ENCODE results near the gene KITLG. TPM values are rescaled to one million over a fixed set of nuclear protein-coding genes. Genes with fewer than 3 reads are reported as not detected.
"Not testable (repeated sequence)": the region's sequence is repeated elsewhere in the genome, so short reads cannot be mapped to it uniquely, and the experiment has no call there.

Gene KITLG
- total RNA-seq, 1 donor from 2014 or later: 28.3 TPM

- Mint-ChIP-seq H3K27ac (ENCODE audit: unreplicated experiment) (no peak overlapping the region), H3K4me1 (ENCODE audit: unreplicated experiment) (no peaks in the 10 kb centered on the region), H3K9me3 (ENCODE audit: unreplicated experiment) (no peaks in the 10 kb centered on the region), H3K36me3 (ENCODE audit: low read depth, unreplicated experiment) (peaks cover 15% of the 10 kb centered on the region), H3K27me3 (ENCODE audit: unreplicated experiment) (no peaks in the 10 kb centered on the region), H3K4me3 (ENCODE audit: unreplicated experiment) (no peak overlapping the region)
- DNase-seq (ENCODE audit: low spot score): no peak
- TF ChIP-seq CTCF (IDR thresholded peaks at IDR 0.05; ENCODE audit: unreplicated experiment): no peak
Observed at GRCh38 chr12:88469154-88469553, 111.1 kb downstream of the KITLG start.

DNA sequence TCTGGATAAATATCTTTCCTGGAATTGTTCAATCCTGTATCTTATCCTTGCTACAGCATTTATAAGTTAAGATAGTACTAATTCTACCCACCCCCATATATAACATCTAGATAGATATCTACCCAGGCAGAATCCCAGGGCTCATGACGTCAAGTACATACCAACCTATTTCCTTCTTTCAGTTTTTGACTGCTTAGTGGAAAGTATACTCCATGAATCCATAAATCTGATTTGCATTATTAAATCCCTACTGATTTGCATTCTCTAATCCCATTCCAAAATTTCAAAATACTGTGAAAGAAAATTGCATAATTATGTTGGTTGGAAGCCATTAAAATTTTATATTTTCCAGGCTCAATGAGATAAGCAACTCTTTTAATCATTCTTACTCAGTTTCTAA, 111.7 kb downstream of the KITLG start:
- Mint-ChIP-seq H3K9me3 (ENCODE audit: unreplicated experiment) (no peaks in the 10 kb centered on the region), H3K4me1 (ENCODE audit: unreplicated experiment) (no peaks in the 10 kb centered on the region), H3K4me3 (ENCODE audit: unreplicated experiment) (no peak overlapping the region), H3K36me3 (ENCODE audit: low read depth, unreplicated experiment) (peaks cover 15% of the 10 kb centered on the region), H3K27ac (ENCODE audit: unreplicated experiment) (no peak overlapping the region), H3K27me3 (ENCODE audit: unreplicated experiment) (no peaks in the 10 kb centered on the region)
- TF ChIP-seq CTCF (IDR thresholded peaks at IDR 0.05; ENCODE audit: unreplicated experiment): no peak
- no peak for DNase-seq (ENCODE audit: low spot score)

DNA sequence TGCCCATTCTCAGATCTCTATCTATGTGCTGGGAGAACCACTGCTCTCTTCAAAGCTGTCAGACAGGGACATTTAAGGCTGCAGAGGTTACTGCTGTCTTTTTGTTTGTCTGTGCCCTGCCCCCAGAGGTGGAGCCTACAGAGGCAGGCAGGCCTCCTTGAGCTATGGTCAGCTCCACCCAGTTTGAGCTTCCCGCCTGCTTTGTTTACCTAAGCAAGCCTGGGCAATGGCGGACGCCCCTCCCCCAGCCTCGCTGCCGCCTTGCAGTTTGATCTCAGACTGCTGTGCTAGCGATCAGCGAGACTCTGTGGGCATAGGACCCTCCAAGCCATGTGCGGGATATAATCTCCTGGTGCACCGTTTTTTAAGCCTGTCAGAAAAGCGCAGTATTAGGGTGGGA, 113.6 kb downstream of the KITLG start:
- not testable (repeated sequence) for H3K4me3 Mint-ChIP-seq (ENCODE audit: unreplicated experiment); H3K27me3 Mint-ChIP-seq (ENCODE audit: unreplicated experiment); H3K9me3 Mint-ChIP-seq (ENCODE audit: unreplicated experiment); DNase-seq (ENCODE audit: low spot score); H3K4me1 Mint-ChIP-seq (ENCODE audit: unreplicated experiment); H3K27ac Mint-ChIP-seq (ENCODE audit: unreplicated experiment)
- H3K36me3 Mint-ChIP-seq (ENCODE audit: low read depth, unreplicated experiment): peaks cover 15% of the 10 kb centered on the region

GRCh38 chr12:88458327-88458726, 121.9 kb downstream of the KITLG start:
- H3K4me3 Mint-ChIP-seq (ENCODE audit: unreplicated experiment): no peak overlapping the region
- H3K36me3 Mint-ChIP-seq (ENCODE audit: low read depth, unreplicated experiment): no peaks in the 10 kb centered on the region
- DNase-seq (ENCODE audit: low spot score): no peak
- no peaks in the 10 kb centered on the region for H3K9me3 Mint-ChIP-seq (ENCODE audit: unreplicated experiment)
- H3K27ac Mint-ChIP-seq (ENCODE audit: unreplicated experiment): no peak overlapping the region
- H3K27me3 Mint-ChIP-seq (ENCODE audit: unreplicated experiment): peaks cover 2% of the 10 kb centered on the region
- no peaks in the 10 kb centered on the region for H3K4me1 Mint-ChIP-seq (ENCODE audit: unreplicated experiment)
- no peak for TF ChIP-seq CTCF (IDR thresholded peaks at IDR 0.05; ENCODE audit: unreplicated experiment)

DNA sequence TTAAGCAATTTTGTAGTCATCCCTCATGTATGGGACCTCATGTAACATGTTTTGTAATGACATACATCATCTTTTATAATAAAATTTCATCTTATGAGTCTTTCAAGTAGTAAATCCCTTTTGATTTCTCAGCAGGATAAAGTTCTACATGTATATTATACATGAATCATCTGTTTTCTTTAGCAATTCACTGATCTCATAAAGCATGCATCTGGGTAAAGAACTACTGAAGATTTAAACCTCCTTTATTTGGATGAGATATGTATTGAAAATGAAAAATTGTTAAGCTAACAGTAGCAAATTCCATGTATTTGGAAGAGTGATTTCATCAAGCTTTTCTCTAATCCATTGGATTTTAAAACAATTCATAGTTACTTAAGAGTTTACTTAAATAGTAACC, 126.9 kb downstream of the KITLG start:
- no peaks in the 10 kb centered on the region for H3K9me3 Mint-ChIP-seq (ENCODE audit: unreplicated experiment)
- H3K36me3 Mint-ChIP-seq (ENCODE audit: low read depth, unreplicated experiment): no peaks in the 10 kb centered on the region
- H3K4me3 Mint-ChIP-seq (ENCODE audit: unreplicated experiment): no peak overlapping the region
- no peak for TF ChIP-seq CTCF (IDR thresholded peaks at IDR 0.05; ENCODE audit: unreplicated experiment)
- H3K27ac Mint-ChIP-seq (ENCODE audit: unreplicated experiment): no peak overlapping the region
- no peaks in the 10 kb centered on the region for H3K4me1 Mint-ChIP-seq (ENCODE audit: unreplicated experiment)
- no peak for DNase-seq (ENCODE audit: low spot score)
- H3K27me3 Mint-ChIP-seq (ENCODE audit: unreplicated experiment): no peaks in the 10 kb centered on the region

- no peak for TF ChIP-seq CTCF (IDR thresholded peaks at IDR 0.05; ENCODE audit: unreplicated experiment)
- no peaks in the 10 kb centered on the region for H3K9me3 Mint-ChIP-seq (ENCODE audit: unreplicated experiment)
- H3K27me3 Mint-ChIP-seq (ENCODE audit: unreplicated experiment): no peaks in the 10 kb centered on the region
- DNase-seq (ENCODE audit: low spot score): no peak
- no peak overlapping the region for H3K27ac Mint-ChIP-seq (ENCODE audit: unreplicated experiment)
- H3K4me3 Mint-ChIP-seq (ENCODE audit: unreplicated experiment): no peak overlapping the region
- H3K36me3 Mint-ChIP-seq (ENCODE audit: low read depth, unreplicated experiment): no peaks in the 10 kb centered on the region
- no peaks in the 10 kb centered on the region for H3K4me1 Mint-ChIP-seq (ENCODE audit: unreplicated experiment)
Observed at GRCh38 chr12:88451205-88451604, 129.1 kb downstream of the KITLG start.
